ENCODE measurements around the gene PIP4K2C.
A peak's percentile ranks its signal among the peaks of the same experiment; 100 is the strongest.

Gene PIP4K2C

GRCh38 chr12:57590864-57591781 is at the start of gene PIP4K2C:
PIP4K2C (plus strand) TSS chr12:57591192; CDS start chr12:57591290, 98 bp downstream.
- DNase-seq: peak; percentile 47

DNA sequence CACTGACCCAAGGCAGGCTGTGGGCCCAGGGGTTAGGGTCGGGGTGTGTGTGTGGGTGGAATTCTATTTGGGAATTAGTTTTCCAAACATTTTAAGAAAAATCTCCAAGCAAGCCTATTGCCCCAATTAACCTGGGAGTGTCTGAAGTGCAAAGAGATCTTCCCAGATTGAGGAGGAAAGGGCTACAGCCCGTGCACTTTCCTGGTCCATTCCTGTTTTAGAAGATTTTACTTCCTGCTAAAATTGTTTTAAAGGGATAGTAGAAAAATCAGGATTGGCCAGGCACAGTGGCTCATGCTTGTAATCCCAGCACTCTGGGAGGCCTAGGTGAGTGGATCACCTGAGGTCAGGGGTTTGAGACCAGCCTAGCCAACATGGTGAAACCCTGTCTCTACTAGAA is 49.3 kb upstream of the PIP4K2C start:
- DNase-seq: no peak

- no peak for DNase-seq
These were observed 47.4 kb upstream of the PIP4K2C start for GRCh38 chr12:57543581-57543980.

- DNase-seq: no peak
These were observed 45.1 kb upstream of the PIP4K2C start for GRCh38 chr12:57545809-57546437.

DNA sequence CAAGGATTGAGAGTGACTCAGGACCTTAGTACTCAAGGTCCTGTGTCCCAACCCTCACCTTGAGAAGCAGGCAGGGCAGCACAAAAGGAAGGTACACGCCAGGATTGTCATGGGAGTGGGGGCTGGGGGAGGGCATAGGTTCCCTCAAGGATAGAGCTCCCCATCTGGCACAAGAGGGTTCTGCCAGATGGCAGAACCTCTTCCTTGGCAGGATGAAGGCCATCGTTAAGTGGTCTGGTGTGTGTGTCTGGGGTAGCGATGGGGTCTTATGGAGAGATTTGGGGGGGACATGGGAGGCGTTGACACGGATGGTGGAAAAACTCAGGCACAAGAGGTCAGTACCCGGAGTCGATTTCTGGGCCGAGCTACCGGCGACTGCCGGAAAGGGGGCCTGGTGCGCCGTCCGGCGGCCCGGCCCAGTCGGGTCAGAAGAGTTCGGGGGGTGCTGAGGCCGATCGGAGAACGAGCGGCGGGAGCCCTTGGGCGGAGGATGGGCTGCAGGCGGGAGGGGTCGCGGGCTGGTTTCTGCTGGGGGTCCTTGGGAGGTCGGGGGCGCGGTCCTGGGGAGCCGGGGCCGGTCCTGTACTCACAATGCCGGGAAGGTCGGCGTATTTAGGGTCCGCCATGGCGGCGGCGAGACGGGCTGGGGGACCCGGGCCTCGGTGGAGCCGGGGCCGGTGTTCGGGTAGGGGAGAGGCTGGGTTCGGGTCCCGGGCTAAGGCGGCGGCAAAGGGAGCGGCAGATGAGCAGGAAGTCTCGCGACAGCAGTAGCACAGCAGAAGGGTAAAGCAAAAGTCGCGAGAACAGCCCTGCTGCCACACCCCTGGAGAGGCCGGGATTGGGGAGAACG is 44.3 kb upstream of the PIP4K2C start, which contains the start of gene DCTN2:
DCTN2 (minus strand) TSS at position 755 of the 850 bp plus-strand sequence; CDS start at position 626, 129 bp downstream.
- DNase-seq: peak; percentile 98

DNA sequence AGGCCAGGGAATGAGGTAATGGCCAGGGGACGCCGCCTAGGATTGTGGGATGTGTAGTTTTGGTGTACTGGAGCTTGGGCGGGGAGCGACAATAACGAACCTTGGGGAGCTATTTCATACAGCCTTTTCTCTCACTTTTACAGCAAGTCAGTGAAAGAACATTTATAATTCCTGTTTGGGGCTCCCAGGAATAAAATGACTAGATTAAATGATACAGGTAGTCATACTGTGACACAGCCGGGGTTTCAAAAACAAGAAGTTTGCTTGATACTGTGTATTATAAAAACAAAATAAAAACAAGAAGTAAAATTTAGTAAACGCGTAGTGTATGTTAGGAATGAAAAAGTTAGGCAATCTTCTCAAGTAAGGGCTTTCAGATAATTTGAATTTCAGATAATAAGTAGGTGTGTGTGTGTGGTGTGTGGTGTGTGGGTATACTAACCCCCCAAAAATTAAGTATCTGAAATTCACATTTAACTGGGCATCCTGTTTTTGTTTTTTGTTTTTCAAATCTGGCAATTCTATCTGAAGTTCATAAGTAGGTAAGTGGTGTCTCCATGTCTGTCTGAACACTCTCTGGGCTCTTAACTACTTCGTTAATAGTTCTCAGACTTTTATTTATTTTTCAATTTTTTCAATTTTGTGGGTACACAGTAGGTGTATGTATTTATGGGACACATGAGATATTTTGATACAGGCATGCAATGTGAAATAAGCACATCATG is 43.5 kb upstream of the PIP4K2C start:
- no peak for DNase-seq

GRCh38 chr12:57548013-57548315 is 43.0 kb upstream of the PIP4K2C start:
- no peak for DNase-seq

- no peak for DNase-seq
These were observed 42.5 kb upstream of the PIP4K2C start for GRCh38 chr12:57548488-57548887.

- no peak for DNase-seq
These were observed 41.6 kb upstream of the PIP4K2C start for GRCh38 chr12:57549203-57549908.

DNA sequence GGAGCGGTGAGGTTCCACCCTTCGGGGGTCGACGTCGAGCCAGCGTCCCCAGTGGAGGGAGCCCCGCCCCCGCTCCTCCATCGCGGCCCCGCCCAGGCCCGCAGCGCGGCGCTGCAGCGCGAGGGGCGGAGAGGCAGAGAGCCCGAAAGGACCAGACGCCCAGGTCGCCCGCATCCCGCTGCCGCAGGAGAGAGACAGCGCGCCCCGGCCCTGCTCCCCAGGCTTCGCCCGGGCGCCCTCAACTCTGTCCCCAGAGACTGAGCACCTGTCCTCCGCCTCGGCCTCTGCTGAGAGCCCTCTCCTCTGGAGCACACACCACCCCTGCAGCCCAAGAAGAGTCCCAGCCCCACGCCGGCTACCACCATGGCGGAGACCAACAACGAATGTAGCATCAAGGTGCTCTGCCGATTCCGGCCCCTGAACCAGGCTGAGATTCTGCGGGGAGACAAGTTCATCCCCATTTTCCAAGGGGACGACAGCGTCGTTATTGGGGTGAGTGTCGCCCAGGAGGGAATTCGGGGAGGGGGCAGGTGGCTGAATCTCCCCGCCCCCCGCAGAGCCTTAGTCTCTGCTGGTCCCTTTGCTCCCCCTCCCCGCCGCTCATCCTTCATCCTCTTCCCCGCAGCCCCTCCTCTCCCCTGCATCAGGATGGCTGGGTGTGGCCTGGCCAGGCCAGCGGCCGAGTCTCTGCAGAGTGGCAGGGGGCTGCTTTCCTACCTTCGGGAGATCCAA is 40.9 kb upstream of the PIP4K2C start, which contains the start of gene KIF5A:
KIF5A (plus strand) TSS at position 136 of the 732 bp plus-strand sequence; CDS start at position 364, 228 bp downstream.
- no peak for DNase-seq

DNA sequence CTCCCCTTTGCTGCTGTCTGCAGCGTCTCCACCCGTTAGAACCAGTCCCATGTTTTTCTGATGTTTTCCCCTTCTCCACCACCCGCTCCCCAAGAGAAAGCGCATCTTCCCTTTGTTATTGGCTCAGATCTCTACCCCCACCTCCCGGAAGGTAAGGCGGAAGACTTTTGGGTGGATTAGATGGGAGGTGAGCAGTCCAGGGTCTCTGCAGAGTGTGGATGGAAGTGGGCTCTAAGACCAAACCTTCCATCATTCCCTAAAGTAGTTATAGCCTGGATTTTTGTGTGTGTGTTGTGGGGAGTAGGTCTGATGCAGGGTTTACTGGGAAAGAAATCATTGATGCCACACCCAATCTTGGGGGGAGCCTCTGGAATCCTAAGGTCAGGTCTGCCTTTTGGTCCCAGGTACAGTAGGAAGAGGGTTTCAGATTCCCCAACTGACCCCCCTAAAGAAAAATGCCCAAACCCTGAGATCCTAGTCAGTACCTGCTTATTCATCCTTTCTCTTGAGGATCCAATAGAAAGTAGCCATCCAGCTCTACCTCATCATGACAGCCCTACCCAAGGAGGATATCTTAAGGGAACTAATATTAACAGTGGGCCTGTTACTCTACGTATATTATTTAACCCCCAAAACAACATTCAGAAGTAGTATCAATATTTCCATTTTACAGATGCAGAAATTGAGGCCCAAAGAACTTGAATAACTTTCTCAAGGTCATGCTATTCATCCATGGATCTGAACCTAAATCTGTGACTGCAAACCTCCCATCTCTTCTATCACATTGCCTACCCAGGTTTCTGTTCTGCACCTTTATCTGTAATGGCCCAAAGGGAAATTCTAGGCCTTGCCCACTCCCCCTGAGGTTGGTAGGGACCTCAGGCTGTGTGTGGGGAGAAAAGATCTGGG is 40.1 kb upstream of the PIP4K2C start:
- DNase-seq: no peak

DNA sequence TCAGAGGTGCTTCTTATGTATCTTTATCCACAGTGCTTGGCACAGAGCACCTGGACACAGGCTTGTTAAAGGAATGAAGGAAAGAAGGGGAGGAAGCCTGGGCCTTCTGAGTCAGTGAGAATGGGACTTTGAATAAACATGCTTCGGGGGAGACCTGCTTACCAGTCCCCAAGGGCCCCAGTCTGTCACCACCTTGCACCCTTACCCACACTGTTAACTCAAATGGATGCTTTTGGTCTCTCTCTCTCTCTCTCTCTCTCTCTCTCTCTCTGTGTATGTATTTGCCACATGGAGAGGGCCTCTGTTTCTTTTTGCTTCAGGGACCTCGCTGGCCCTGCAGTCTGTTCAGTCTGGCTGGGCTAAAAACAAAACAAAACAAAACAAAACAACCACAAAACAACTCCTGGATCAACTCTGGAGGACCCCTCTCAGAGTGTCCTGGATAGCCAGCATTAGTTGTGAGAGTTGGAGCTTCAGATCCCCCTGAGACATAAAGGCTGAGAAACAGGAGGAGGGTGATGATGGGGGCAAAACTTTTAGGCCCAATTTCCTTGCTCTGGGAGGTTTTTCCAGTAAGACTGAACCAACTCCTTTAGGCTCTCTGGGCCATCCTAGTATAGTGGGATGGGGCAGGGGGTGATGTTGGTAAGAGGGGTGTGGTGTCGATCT is 39.2 kb upstream of the PIP4K2C start:
- DNase-seq: no peak

DNA sequence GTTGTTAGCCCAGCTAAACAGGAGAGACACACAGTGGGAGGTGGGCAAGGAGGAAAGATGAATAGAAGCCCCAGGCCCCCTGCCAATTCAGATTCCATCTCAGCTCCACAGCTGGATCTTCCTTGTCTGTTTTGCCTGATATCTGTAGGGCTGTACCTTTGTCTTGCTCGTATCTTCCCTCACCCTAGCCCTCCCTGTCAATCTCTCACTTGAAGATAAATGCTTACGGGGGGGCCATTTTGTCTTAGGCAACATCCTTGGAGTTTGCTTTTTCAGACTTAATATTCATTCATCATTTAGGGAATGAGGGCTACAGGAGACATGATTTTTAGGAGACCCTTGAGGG is 38.7 kb upstream of the PIP4K2C start:
- no peak for DNase-seq

GRCh38 chr12:57552835-57553313 is 38.1 kb upstream of the PIP4K2C start:
- peak; percentile 56 for DNase-seq

DNA sequence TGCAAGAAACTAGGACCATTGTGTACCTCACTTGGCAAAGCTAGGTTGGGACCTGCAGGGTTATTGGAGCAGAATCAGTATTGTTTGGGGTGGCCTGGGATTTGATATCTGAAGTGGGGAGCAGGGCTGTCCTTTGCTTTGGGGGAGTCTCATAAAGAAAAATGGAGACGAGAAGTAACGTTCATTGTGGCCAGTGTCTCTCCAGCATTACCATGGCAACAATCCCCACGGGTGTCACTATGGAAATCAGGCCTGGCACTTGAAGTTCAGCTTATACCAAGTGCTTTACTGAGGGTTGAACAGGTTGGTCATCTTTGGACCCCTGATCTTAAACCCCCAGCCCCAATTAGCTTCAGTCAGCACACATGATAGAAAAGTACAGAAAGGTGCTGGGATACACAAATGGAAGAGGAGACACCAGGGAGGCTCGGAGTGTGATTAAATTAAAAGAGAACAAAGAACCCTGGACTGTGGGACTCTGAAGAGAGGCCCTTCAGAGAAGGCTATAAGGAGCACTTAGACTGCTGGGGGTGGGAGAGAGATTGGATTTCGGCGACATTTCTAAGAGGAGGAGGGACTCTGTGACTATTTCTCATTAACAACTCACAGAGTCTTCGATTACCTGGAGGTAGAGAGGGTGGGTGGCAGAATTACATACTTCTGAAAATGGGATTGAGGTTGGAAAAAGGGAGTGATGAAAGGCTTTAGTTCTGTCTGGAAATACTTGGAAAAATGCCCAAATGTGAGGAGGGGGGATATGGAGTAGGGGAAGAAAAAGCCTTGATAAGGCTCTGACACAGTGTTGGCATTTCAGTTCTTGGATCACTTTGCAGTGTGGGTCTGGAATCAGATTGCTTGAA is 37.4 kb upstream of the PIP4K2C start:
- DNase-seq: no peak

- no peak for DNase-seq
These were observed 36.5 kb upstream of the PIP4K2C start for GRCh38 chr12:57554453-57554852.

DNA sequence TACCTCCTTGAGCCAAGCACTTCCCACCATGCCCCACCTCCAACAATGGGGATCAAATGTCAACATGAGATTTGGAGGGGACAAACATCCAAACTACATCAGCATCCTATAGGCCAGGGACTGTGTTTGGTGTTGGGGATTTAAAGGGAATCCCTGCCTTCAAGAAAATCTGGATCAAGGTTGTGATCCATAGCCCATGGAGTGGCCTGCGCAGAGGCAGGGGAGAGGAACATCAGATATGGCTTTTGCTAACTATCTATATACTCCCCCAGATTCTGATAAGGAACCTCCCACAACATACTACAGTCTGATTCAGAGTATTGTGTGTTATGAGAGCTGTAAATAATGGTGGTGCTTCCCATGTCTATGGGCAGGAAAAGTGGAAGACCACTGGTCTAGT is 36.1 kb upstream of the PIP4K2C start:
- DNase-seq: no peak

DNA sequence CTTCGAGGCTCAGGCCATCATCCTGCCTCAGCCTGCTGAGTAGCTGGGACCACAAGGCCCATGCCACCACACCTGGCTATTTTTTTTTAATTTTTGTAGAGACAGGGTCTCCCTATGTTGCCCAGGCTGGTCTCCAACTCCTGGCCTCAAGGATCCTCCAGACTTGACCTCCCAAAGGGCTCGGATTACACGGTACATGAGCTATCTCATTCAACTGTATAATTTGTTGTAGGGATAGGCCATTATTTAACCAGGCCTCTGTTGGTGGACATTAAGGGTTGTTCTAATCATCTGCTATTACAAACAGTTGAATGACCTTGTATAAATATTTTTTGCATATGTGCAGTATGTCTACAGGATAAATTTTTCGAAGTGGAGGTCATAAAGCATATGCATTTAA is 32.1 kb upstream of the PIP4K2C start:
- DNase-seq: no peak
